Ovary (tissue), 9 donors: Measurements from ENCODE around the gene LRIG1. TPM values are rescaled to one million over a fixed set of nuclear protein-coding genes. Genes with fewer than 3 reads are reported as not detected.
A peak's percentile ranks its signal among the peaks of the same experiment; 100 is the strongest.

Source experiments
- DNase-seq, 5 donors: peaks; one replicate each; pipeline ENCODE4 v3.0.0-alpha.2; 2019 to 2020
- H3K27ac ChIP-seq, 2 donors: fragments of 200-600 bp; one replicate each; pipeline versions ENCODE4 v1.5.1 to v1.8.0; 2019 to 2022
- H3K27me3 ChIP-seq: fragments of 200-600 bp; one replicate; pipeline ENCODE4 v1.8.0; 2022
- H3K36me3 ChIP-seq: fragments of 200-600 bp; sonication (generic); one replicate; pipeline ENCODE4 v1.5.1; 2019
- H3K4me1 ChIP-seq: one replicate; pipeline ENCODE4 v1.8.1; 2013; ENCODE audit warnings: mild to moderate bottlenecking, moderate library complexity; ENCODE audit not compliant: insufficient read depth
- H3K4me3 ChIP-seq: fragments of 200-600 bp; sonication (generic); one replicate; pipeline ENCODE4 v1.5.1; 2017
- H3K9me3 ChIP-seq, 2 donors: fragments of 200-600 bp in 1 of 2; sonication (generic) in 1 of 2; one replicate each; pipeline versions ENCODE4 v1.5.1 to v1.8.1; 2013 to 2019; ENCODE audit warnings: mild to moderate bottlenecking in 1 of 2, moderate library complexity in 1 of 2
- CTCF ChIP-seq, 3 donors: fragments of 450-650 bp in 2 of 3; fragments of 200-600 bp in 1 of 3; IDR thresholded peaks; one replicate each; pipeline versions ENCODE4 v1.5.1 to v1.8.0; 2016 to 2022; ENCODE audit warnings: antibody characterized with exemption in 3 of 3, mild to moderate bottlenecking in 1 of 3
- EP300 ChIP-seq: sonication (generic); formaldehyde crosslinking; IDR thresholded peaks from one replicate; pipeline ENCODE4 v1.6.1; 2017; ENCODE audit warnings: antibody characterized with exemption
- POLR2A ChIP-seq: fragments of 450-650 bp; IDR thresholded peaks from one replicate; pipeline ENCODE4 v1.6.1; 2017; ENCODE audit warnings: antibody characterized with exemption, mild to moderate bottlenecking, moderate library complexity
- WGBS, 3 donors: extraction: QIAGEN DNeasy Blood & Tissue Kit in 1 of 3; methylation state at CpG; one replicate each; pipeline versions ENCODE4 v1.1.5 to v1.1.7; 2013 to 2017; 5-methylcytosine and 5-hydroxymethylcytosine counted together
- intact Hi-C, 4 donors: fragments of 100-400 bp; cut with DNase I; formaldehyde crosslinking; loops; one replicate each; pipeline versions ENCODE4 v1.11.0 to v1.15.1; 2022 to 2023
- polyA plus RNA-seq, 2 donors: library from polyadenylated mRNA; stranded (reverse); fragments of 200-250 nt in 1 of 2; fragments of 350-450 nt in 1 of 2; fragmentation: Illumina TruSeq in 1 of 2; extraction: RNeasy Lipid Tissue Mini Kit (QIAGEN cat#74804) in 1 of 2; gene quantifications; one replicate each; pipeline ENCODE4 v1.2.3, GENCODE V29; 2013 to 2014
- total RNA-seq, 7 donors: library from RNA; depleted of rRNA in 2 of 7; stranded (reverse); fragments of >200 nt in 2 of 7; fragmentation: NEBNext Ultra II Directional in 3 of 7; extraction: Animal tissue kit (Norgen Biotek cat#: 25700) in 3 of 7; gene quantifications; one replicate each; pipeline versions ENCODE4 v1.1.0 to v1.2.4, GENCODE V29; 2016 to 2023
- donor health status: DM: no; HTN: no; CAD: no; lungs with moderate emphysema.
- donor health status: DM: no; HTN: no; CAD: no.
- donor health status: Bipolar disorder and iron deficiency.
- donor health status: DM: yes; HTN: yes; CAD: no.
- donor health status: DM: no; HTN: no; CAD: no.
- donor health status: DM: yes; HTN: yes; CAD: no.

Gene LRIG1
- total and polyA plus RNA-seq, 9 donors, result 29.1 to 64.8 (median 42.6) TPM

DNA sequence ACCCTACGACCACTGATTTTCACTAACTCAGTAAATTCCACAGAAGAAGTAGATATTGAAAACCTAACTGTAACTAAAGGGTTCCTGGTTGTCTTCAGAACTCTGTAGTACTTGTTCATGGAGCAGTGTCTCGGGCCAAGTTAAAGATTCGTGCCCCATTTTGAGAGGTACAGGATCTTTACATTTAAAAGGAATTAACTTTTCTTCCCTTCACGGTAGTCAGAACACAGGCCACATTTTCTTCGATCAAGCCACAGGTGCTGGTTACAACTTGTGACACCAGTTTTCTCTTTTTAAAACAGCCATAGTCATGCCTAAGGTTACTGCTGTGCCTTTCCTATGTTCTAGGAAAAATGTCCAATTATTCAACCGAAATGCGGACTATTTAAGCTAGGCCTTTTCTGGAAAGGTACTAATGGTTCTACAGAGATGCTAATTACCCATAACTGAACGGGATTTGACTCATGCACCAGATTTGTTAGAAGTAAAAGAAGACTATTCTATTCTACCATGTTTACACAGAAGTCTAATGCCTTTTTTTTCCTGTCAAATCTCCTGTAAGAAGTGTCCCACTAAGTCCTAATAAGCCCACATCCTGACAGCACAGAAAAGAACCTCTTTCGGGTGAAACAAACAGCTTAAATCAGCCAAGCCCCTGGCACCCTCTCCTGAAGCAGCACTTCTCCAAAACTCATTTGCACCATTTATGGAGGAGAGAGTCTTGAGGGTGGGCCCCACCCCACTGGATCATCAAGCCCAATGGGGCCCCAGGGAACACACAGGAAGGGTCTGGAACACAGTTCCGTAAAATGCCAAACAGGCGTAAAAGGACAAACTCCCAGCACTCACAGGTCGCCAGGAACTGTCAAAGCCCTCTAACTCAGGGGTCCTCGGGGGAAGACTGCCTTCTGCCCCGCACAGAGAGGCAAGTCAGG is 1.9 kb downstream of the LRIG1 start:
- Histone ChIP-seq H3K27ac (peak overlapping the region in 1 of 2 donors; percentile 45), H3K27me3 (no peaks in the 10 kb centered on the region), H3K36me3 (no peaks in the 10 kb centered on the region), H3K4me1 (peaks cover 9% of the 10 kb centered on the region), H3K9me3 (no peaks in the 10 kb centered on the region), H3K4me3 (peak overlapping the region; percentile 99)
- intact Hi-C loops, result loop anchor here in 3 of 4 donors (2.0 to 10.0 kb wide), 5 partner anchors 47 to 316 kb away; no protein-coding TSS in a partner anchor
- TF ChIP-seq CTCF (IDR thresholded peaks at IDR 0.05) (no peak), POLR2A (no peak), EP300 (no peak)
- DNase-seq, result peak in 3 of 5 donors; percentile 29 to 32 (median 30)
- WGBS, 3 donors, result 24 to 26% (median 25%) methylated on average over 14 of the region's 14 CpGs

DNA sequence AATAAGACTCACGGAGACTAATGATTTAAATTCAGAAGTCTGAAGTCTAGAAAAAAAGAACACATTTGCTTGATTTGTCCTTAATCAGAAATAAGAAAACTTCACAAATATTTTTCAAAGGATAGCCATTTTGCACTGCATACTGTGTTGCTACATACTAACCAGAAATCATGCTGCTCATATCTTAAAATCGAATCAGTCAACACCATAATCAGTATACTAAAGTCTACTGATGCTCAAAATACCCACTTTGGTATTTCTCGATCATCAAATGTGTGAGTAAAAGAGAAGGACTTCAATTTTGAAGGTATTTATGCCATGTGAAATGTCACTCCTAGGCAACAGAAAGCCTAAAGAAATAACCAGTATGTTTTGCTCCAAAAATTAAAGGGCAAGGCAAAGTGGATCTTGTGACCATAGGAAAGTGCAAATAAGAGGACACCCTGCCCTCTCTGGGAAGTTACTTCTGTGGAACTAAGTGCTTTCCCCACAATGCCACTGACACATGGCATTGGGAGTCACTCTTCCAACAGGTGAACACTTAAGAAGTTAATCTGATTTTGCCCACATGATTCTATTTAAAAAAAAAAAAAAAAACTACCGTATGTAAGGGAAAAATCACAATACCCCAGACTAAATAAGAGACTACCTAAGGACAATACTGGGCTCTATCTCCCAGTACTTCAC is 2.7 kb downstream of the LRIG1 start:
- Histone ChIP-seq H3K9me3 (no peaks in the 10 kb centered on the region), H3K27ac (peak overlapping the region in 1 of 2 donors; percentile 45), H3K4me3 (peak overlapping the region; percentile 99), H3K27me3 (no peaks in the 10 kb centered on the region), H3K36me3 (no peaks in the 10 kb centered on the region), H3K4me1 (peaks cover 13% of the 10 kb centered on the region)
- WGBS, 3 donors, result 51 to 56% (median 51%) methylated on average over 4 of the region's 4 CpGs
- no peak for TF ChIP-seq POLR2A
- no peak for TF ChIP-seq CTCF (IDR thresholded peaks at IDR 0.05)
- no peak for TF ChIP-seq EP300
- DNase-seq, result no peak
- intact Hi-C loops, result loop anchor here in 3 of 4 donors (2.0 to 10.0 kb wide), 5 partner anchors 46 to 317 kb away; no protein-coding TSS in a partner anchor

- H3K4me1 ChIP-seq, result peaks cover 13% of the 10 kb centered on the region
- intact Hi-C loops, result loop anchor here in 2 of 4 donors (5.0 to 10.0 kb wide), 4 partner anchors 45 to 317 kb away; no protein-coding TSS in a partner anchor
Measured at GRCh38 chr3:66497288-66497984, 3.4 kb downstream of the LRIG1 start.

More at GRCh38 chr3:66497288-66497984, 3.4 kb downstream of the LRIG1 start:
- DNase-seq, result no peak
- no peaks in the 10 kb centered on the region for H3K9me3 ChIP-seq
- no peak overlapping the region for H3K4me3 ChIP-seq
- WGBS, 3 donors, result 58 to 67% (median 59%) methylated on average over 5 of the region's 5 CpGs
- H3K27me3 ChIP-seq, result no peaks in the 10 kb centered on the region
- H3K36me3 ChIP-seq, result no peaks in the 10 kb centered on the region
- no peak for TF ChIP-seq POLR2A
- no peak for TF ChIP-seq EP300
- no peak for TF ChIP-seq CTCF (IDR thresholded peaks at IDR 0.05)
- H3K27ac ChIP-seq, result peak overlapping the region in 1 of 2 donors; percentile 9
